Hindlimb muscle (tissue), 1 donor: ENCODE results near the gene ALDH1L2. TPM values are rescaled to one million over a fixed set of nuclear protein-coding genes. Genes with fewer than 3 reads are reported as not detected.
A peak's percentile ranks its signal among the peaks of the same experiment; 100 is the strongest.

Experiments used
- DNase-seq: peaks from one replicate; pipeline ENCODE4 v3.0.0-alpha.2; 2013
- polyA plus RNA-seq: library from polyadenylated mRNA; unstranded; fragments of 120-200 nt; gene quantifications from one replicate; pipeline ENCODE4 v1.2.1, GENCODE V29; 2013; ENCODE audit not compliant: insufficient read length

Gene ALDH1L2
- polyA plus RNA-seq, 1 donor = 6.6 TPM

- no peak for DNase-seq
These were observed 1.2 kb downstream of the ALDH1L2 start for GRCh38 chr12:105083031-105083430.

DNA sequence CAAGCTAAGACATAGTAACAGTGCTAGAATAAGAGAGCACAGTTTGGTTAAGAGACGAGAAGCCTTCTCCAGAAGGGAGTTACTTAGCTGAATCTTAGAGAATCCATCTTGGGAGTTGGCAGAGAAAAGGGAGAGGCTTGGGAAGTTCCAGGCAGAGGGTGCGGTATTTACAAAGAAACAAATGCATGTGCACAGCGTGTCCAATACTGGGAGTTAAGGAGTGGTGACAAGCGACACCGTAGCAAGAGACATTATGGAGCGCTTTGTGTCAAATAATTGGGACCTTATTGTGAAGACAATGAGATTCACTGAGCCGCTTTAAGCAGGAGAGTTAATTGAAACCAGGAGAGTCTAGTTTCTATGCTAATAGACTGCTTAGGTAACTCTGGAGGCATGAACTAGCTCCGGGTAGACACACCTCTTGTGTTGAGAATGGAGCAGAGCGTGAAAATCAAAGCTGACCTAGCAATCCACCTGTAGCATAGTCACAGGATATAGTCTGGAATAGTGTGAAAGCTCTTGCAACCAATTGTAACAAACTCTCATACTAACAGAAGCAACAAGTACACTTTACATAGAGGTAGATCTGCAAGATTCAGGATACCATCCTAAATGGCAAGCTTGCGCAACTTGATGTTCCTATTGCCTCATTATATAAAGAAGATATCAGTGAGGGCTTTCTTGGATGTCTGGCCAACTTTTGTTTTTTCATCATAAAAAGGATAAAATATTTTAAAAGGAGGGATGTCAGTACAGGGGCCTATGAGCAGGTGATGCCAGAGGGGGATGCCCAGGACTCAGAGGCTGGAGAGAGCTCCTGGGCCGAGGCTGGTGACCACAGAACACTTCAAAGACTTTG is 5.3 kb downstream of the ALDH1L2 start:
- no peak for DNase-seq

- DNase-seq = no peak
These were observed 6.8 kb downstream of the ALDH1L2 start for GRCh38 chr12:105077435-105077834.

- DNase-seq = no peak
These were observed 7.3 kb downstream of the ALDH1L2 start for GRCh38 chr12:105076913-105077312.

- no peak for DNase-seq
These were observed 8.2 kb downstream of the ALDH1L2 start for GRCh38 chr12:105076098-105076497.

- DNase-seq = no peak
These were observed 11.3 kb downstream of the ALDH1L2 start for GRCh38 chr12:105072888-105073488.

DNA sequence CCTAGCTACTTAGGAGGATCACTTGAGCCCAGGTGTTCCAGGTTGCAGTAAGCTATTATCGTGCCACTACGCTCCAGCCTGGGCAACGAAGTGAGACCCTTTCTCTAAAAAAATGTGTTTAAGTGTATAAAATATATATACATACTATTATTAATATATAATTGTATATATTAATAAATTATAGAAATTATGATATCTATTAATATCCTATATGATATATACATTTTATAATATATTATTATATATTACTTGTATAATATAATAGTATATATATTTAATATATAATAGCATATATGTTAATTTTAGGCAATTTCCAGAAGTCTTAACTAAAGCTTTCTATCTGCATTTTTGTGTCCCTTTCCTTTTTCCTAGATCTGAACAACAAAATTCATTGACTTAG is 12.3 kb downstream of the ALDH1L2 start:
- no peak for DNase-seq

GRCh38 chr12:105069936-105070702 is 14.1 kb downstream of the ALDH1L2 start:
- no peak for DNase-seq

DNA sequence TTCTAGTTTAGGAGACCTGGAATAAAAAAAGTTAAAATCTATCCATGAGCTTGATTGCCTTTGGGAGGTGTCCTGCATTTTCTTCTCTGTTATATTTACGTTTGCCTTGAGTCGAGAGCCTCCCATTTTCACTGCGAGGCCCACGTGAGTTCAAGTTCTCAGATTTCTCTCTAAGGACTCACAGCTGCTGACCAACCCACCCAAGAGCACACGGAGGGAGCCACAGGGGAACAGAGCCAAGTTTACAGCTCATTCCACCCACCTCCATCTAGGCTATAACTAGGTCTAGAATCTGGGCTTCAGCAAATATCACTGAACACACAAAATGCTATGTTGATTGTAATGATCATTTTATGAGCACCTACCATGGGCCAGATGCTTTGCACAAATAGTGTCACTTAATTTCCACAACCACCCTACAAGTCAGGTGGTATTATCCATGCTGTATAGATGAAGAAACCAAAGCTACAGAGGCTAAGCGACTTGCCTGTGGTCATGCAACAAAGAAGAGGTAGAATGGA is 16.7 kb downstream of the ALDH1L2 start:
- no peak for DNase-seq

DNA sequence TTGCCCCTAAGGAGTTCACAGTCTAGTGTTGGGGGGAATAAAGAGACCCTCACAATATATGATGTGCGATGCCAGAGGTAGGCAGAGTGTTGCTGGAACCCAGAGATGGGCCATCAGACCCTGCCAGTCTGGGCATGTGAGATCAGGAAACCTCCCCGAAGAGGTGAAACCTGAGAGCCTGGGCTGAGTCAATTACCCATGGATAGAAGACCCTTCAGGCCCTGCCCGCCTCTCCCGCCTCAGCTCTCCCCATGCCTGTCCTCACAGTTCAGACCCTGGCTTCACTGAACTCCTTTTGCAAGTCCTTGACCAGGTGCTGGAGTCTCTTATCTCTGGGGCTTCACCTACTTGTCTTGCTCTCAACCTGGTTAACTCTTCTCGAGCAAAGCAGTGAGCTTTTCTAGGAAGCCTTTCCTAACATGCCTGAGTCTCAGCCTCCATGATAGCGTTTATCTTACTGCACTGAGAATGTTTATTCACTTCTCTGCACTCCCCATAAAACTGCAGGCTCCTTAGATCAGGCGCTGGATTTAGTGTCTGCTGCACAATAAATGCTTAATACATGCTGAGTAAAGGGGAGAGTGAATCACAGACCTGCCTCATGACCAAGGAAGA is 19.6 kb downstream of the ALDH1L2 start:
- DNase-seq = no peak

DNA sequence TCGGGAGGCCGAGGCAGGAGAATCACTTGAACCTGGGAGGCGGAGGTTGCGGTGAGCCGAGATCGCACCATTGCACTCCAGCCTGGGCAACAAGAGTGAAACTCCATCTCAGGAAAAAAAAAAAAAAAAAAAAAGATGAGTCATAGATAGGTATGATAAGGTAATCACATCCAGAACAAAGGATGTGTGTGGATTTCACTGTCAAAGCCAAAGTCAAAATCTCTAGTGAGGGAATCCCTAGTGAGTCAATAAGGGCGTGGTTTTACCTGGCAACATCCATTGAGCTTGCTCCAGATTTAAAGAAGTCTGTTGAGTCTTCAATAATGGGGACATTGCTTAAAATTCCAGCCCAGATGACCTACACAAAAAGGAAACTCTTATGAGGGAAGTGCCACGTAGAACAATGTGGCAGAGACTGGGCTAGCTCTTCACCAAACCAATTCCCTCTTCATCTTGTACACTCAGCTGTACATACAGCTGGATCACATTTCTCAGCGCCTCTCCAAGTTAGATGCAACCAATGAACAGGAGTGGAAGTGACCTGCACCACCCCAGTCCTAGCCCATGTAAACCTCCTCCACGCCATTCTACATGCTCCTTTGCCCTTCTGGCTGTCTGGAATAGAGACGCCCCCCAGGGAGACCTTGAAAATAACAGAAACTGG is 23.4 kb downstream of the ALDH1L2 start:
- no peak for DNase-seq

DNA sequence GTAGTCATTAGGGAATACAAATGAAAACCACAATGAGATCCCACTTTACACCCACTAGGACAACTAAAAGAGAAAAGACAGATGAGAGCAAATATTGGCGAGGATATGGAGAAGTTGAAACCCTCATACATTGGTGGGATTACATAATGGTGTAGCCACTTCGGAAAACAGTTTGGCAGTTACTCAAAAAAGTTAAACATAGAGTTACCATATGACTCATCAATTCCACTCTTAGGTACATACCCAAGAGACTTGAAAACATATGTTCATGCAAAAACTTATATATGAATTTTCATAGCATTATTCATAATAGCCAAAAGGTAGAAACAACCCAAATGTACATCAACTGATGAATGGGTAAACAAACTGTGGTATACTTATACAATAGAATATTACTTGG is 27.1 kb downstream of the ALDH1L2 start:
- no peak for DNase-seq

DNA sequence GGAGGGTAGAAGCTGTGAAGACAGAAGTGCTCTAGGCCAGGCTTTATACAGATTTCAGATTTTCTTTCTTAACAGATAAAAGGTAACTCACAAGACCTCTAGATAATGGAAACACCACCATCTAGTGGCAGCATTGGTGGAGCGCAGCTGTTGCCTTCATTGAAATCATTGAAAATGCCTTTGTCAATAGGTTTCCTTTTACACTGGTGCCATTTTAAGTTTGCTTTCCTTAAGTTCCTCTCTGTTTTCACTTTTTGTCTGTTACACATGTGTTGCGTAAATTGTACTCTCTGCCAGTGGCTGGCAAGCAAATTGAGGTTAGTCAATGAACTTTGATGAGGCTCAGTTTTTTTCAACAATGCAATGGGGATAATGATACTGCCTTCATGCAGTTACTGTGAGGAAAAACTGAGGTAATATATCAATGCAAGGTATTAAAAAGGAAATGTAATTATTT is 31.1 kb downstream of the ALDH1L2 start:
- DNase-seq = peak; percentile 63

- DNase-seq = no peak
These were observed 32.3 kb downstream of the ALDH1L2 start for GRCh38 chr12:105051981-105052380.

- no peak for DNase-seq
These were observed 35.9 kb downstream of the ALDH1L2 start for GRCh38 chr12:105048315-105048714.

GRCh38 chr12:105047308-105047707 is 37.0 kb downstream of the ALDH1L2 start:
- no peak for DNase-seq

- DNase-seq = peak; percentile 42
These were observed 43.1 kb downstream of the ALDH1L2 start for GRCh38 chr12:105041186-105041585.

GRCh38 chr12:105040476-105040875 is 43.8 kb downstream of the ALDH1L2 start:
- no peak for DNase-seq

- no peak for DNase-seq
These were observed 47.2 kb downstream of the ALDH1L2 start for GRCh38 chr12:105036937-105037649.

DNA sequence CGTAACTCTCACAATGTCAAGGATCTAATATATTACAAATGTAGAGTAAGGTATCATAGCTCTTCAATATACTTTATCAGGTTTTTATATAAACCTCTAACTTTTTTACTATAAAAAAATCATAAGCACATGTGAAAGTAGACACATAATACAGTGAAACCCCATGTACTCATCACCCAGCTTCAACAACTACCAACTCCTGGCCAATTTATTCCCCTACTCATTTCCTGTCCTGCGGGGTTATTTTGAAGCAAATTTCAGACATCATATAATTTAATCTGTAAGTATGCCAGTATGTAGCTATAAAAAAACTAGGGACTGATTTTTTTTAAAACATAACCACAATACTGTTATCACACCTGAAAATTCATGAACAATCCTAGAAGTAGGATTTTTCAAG is 50.4 kb downstream of the ALDH1L2 start:
- no peak for DNase-seq

DNA sequence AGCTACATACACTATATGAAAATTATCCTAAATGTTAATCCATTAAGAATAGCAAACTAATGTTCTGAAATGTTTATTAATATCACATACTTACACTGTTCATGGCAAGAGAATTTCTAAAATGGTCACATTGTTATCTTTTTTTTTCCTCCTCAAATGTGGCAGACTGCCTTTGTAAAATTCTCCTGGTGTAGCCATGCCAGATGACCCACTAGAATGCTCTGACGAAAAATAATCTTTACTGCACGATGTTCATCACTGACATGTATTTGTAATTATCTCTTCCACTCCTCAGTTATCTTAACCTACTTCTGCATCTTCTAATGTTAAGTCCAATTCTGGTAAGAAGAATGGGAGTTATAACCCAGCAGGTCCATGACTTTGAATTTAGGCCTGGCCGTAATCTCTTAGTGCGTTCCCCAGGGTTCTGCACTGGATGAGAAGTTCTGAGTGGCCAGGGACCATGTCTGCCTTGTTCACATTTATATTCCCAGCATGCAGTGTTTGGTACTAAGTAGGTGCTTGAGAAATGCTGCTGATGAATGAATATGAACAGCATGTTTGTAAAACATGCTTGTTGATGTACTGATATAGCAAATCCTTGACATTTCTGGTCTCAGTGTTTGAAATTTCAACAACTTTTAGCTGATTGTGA is 51.4 kb downstream of the ALDH1L2 start:
- no peak for DNase-seq
